Dermis microvascular lymphatic vessel endothelial cell (primary cell): ENCODE measurements around the gene CFAP57. TPM values are rescaled to one million over a fixed set of nuclear protein-coding genes. Genes with fewer than 3 reads are reported as not detected.

Experiments used
- DNase-seq, 2 donors: peaks; one replicate each; pipeline versions ENCODE4 v3.0.0 to v3.0.0-alpha.2; 2010; ENCODE audit warnings: low read depth in 2 of 2
- total RNA-seq: library from RNA; depleted of rRNA; stranded (reverse); fragments of >200 nt; gene quantifications from 2 replicates; pipeline ENCODE4 v1.2.1, GENCODE V29; 2014

CFAP57 gene
- total RNA-seq, 1 donor from 2014 or later: 0.26 TPM

- no peak for DNase-seq
Observed at GRCh38 chr1:43276673-43277072, 104.5 kb downstream of the CFAP57 start.

DNA sequence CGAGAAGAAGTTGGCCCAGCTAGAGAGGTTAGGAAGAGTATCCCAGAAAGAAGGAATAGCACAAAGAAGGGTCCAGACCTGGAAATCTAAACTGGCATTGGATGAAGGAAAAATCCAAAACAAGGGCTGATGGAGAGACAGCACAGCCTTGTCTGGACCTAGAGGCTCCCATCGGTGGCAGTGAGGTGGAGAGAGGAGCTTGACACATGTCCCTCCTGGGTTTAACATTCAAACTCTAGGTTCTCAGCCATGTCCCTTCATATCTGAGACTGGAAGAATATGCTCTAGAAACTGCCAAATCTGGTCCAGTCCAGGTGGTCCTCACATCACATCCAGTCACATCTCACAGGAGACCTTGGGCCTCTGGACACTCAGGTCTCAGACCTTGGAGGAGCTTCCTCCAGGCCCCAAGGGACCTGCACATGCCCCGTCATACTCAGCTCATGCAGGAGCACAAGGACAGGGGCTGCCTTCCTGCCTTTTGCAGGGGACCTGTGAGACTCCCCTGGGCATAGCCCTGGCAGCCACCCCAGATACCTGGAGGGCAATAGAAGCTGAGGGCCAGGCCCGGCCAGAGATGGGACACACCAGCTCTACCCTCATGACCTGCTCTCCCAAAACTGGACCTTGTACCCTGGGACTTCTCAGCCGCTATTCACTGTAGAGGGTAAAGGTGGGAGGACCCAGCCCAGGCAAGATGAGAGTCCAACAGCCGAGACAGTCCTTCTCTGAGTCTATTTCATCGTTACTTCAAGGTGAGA lies 105.2 kb downstream of the CFAP57 start:
- DNase-seq: no peak

GRCh38 chr1:43279161-43279560 lies 107.0 kb downstream of the CFAP57 start:
- no peak for DNase-seq

GRCh38 chr1:43279666-43280065 lies 107.5 kb downstream of the CFAP57 start:
- no peak for DNase-seq

- no peak for DNase-seq
Observed at GRCh38 chr1:43280692-43281091, 108.6 kb downstream of the CFAP57 start.

GRCh38 chr1:43282220-43283195 lies 110.4 kb downstream of the CFAP57 start:
- no peak for DNase-seq

DNA sequence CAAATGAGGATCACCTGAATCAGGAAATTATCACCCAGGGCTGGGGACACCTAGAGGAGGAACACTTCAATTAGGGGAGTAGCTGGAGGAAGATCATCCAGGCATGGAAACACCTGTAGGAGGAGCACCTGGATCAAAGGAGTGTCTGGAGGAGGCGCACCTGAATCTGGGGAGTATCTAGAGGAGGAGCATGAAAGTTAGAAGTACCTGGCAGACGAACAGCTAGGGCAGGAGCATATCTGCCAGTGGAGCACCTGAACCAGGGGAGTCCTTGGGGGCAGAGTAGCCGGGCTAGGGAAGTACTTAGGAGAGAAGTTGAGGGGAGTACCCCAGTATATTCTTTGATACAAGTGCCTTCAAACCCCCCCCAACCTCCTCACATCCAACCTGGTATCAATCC lies 111.9 kb downstream of the CFAP57 start:
- DNase-seq: no peak

DNA sequence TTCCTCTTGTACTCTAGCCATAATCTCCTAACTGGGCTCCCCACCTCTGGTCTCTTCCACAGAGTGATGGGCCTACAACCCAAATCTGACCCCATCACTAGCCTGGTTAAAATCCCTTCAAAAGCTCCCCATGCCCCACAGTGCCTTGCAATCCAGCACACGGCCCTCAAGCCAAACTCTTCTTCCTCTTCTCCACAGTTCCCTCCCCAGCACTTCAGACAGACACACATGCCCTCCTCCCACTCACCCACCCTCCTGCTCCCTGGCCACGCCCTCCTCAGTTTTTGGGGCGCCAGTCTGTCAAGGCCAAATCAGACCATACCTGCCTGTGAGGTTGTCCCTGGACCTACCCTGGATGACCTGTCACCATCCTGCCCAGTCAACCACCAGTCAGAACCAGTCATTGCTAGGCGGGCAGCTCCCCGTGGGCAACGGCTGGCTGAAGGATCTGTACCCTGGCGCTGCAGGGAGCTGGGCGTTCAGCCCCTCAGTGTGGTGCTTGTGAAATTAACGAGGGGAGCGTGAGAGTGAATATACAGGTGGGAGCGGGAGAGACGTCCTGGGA lies 112.5 kb downstream of the CFAP57 start:
- no peak for DNase-seq

GRCh38 chr1:43285269-43285990 lies 113.3 kb downstream of the CFAP57 start, which contains the start of gene C1orf210:
TSS of gene C1orf210 (minus strand) at chr1:43285581. CDS start at chr1:43283270, 2,311 bp downstream.
- DNase-seq: no peak

GRCh38 chr1:43286115-43286514 lies 114.0 kb downstream of the CFAP57 start:
- no peak for DNase-seq

DNA sequence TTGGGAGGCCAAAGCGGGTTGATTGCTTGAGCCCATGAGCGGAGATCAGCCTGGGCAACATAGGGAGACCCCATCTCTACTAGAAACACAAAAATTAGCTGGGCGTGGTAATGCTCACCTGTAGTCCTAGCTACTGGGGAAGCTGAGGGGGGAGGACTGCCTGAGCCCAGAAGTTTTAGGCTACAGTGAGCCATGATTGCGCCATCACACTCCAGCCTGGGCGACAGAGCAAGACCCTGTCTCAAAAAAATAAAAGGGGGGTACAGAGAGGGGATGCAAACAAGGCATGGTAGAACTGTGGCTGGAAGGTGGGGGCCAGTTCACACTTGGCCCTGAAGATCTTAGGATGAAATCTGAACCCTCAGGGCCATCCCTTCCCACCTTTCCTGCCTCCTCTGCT lies 114.4 kb downstream of the CFAP57 start:
- DNase-seq: no peak

DNA sequence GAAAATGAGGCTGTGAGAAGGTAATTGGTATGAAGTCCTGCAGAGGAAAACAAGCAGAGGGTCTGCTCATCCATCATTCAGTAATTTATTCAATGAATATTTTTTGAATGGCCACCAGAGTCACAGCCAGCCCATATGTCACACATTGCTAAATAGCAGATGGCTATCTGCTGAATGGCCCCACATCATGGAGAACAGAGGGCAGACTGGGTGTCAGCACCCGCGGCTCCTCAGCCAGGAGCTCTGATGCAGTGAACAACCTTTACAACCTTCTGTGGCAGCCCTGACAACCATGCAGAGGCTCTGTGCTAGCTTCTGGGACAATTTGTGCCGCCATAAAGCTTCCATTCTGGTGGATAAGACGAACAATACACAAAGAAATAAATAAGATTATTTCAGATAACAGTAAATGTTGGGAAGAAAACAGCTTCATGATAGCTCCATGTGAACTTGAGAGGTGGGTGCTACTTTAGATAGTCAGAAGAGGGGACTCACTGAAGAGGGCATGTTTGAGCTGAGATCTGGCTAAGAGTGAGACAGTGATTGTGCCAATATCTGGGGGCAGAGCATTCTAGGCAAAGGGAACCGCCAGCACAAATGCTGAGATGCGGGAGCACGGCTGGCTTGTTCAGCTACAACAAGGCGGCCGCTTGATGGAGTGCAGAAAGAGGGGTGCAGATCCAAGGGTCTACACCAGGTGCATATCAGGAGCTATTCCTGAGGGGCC lies 116.1 kb downstream of the CFAP57 start:
- no peak for DNase-seq

DNA sequence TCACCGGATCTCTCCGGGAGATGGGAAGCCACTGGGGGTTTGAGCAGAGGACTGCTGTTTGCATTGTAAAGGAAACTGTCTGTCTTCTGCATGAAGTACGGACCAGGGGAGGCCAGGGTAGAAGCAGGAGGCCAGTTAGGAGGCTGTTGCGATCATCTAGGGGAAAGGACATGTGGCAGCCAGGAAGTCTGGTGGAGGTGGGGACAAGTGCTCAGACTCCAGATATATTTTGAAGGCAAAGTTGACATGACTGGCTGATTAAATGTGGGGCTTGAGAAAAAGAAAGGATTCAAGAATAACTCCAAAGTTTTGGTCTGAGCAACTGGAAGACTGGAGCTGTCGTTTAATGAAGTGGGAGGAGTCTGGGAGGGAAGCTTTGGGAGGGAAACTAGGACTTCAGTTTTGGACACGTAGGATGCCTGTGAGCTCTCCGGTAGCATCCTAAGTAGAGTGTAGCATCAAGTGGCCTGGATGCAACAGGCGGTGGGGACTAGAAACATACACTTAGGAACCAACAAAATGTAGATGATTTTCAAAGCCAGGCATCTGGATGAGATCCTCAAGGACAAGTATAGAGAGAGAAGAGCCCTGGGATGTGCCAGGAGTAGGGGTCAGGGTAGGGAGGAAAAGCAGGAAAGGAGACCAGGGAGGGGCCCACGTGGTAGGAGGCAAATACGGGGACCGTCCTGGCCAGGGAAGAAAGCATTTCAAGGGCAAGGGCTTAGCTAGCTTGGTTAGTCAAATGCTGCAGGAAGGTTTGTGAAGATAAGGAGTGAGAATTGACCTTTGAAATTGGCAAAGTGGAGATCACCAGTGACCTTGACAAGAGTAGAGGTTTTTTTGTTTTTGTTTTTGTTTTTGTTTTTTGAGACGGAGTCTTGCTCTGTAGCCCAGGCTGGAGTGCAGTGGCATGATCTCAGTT lies 116.9 kb downstream of the CFAP57 start:
- DNase-seq: no peak

GRCh38 chr1:43292216-43292615 lies 120.1 kb downstream of the CFAP57 start:
- DNase-seq: no peak

DNA sequence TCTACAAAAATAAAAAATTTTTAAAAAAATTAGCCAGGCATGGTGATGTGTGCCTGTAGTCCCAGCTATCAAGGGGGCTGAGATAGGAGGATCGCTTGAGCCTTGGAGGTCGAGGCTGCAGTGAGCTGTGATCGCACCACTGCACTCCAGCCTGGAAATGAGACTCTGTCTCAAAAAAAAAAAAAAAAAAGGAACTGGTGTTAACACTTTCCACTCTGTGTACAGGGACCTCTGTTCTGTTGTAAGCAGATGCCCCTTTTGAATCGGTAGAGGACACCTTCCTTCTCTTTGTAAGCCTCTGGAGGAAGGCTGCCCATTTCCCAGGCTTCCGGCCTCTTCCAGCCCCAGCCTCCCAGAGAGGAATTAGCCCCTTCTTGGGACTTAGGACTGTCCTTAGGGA lies 120.5 kb downstream of the CFAP57 start:
- no peak for DNase-seq

DNA sequence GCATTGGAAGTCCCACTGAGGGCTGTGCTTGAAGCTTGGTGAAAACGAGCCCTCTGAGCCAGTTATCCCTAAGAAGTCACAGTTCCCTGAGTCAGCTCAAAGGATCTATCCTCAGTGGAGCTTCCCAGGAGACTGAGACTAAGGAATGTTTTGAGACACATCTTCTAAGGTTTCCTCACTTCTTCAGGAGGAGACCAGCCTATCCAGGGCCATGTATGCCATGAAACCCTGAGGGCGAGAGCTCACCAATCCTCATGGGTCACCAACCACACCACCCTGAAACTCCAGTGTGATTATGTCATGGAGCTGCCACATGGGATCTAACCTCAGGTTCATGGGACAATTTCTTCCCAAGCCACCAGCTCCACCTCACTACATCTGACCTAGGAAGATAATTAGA lies 121.0 kb downstream of the CFAP57 start:
- DNase-seq: no peak

DNA sequence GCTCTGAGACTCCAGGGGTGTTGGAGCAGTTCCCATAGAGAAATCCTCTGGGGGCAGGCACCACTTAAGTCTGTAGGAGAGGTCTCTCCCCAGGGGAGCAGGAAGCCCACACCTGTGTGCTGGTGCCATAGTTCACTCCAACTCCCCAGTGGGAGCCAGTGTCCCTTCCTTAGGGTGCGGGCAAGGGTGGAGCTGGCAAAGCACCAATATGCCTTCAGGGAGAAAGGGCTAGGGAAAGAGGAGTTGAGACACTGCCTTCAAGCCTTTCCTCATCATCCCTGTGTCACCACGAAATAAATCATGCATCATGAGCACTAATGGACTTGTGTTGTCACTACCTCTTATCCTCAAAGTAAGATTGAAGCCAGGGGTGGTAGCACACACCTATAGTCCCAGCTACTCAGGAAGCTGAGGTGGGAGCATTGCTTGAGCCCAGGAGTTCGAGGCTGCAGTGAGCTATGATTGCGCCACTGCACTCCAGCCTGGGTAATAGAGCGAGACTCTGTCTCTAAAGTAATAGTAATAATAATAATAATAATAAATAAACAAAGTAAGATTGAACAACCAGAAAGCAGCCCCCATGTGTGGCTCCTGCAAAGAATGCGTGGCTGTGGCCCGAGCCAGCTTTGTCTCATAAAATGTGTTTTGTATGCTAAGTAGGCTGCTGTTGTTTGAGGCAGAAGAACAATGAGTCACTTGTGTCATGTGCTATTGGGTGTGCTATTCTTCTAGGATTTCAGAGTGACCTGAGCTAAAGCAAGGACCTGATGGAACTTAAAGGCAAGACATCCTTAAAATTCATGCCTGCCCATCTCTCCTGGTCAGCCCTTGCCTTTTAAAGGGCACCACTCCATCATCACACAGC lies 122.0 kb downstream of the CFAP57 start:
- DNase-seq: peak; percentile 26 to 90

DNA sequence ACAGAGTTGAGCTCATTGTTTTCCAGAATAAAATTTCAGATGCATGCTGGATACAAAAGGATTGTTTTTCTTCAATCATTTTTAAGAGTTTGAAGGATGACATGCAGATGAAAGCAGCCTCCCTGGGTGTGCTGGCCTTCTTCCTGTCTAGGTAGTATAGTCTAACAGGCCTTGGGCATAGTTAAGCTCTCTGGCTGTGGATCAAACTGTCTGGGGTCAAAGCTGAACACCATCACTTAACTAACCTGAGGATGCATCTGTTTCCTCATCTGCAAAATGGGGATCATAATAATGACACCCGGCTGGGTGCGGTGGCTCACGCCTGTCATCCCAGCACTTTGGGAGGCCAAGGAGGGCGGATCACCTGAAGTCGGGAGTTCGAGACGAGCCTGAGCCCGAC lies 122.6 kb downstream of the CFAP57 start:
- DNase-seq: peak; percentile 84 to 93

DNA sequence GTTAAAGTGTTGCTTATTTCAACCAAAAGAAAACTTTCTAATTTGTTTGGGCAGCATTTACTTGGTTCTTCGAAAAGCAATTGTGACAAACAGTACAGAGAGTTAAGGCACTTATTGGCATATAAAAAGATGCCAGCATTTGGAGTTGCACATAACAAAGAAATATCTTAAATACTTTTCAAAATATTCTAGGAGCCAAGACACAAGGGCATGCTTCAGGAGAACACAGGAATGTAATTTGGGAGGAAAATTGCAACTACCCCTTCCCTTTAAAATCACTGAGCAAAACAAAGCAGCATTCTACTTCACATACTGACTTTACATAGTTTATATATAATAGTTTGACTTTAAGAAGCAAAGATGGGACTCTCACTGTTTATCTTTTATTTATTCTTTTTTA lies 124.1 kb downstream of the CFAP57 start:
- no peak for DNase-seq
